Calu3 (cell line): ENCODE measurements around the gene SLC6A17. TPM values are rescaled to one million over a fixed set of nuclear protein-coding genes. Genes with fewer than 3 reads are reported as not detected.

Source experiments
- BruUV-seq: library from RNA; stranded (reverse); fragments of 400-500 nt; replicated peaks from 2 replicates; lab custom pipeline; 2021; lab: Mats Ljungman, UMichigan
- CTCF ChIA-PET: fragments of 300-600 bp; sonication (Branson Sonifier 250); formaldehyde crosslinking; loops from one replicate; lab custom pipeline; 2022; ENCODE audit warnings: antibody characterized with exemption; lab: Charles Lee
- DNase-seq: peaks from one replicate; pipeline ENCODE4 v3.0.0; 2022
- H3K27ac Mint-ChIP-seq: one replicate; pipeline ENCODE4 v1.8.0; 2022; ENCODE audit warnings: mixed read lengths; ENCODE audit not compliant: unreplicated experiment
- H3K27me3 Mint-ChIP-seq: one replicate; pipeline ENCODE4 v1.8.0; 2022; ENCODE audit warnings: mixed read lengths; ENCODE audit not compliant: unreplicated experiment
- H3K36me3 Mint-ChIP-seq: one replicate; pipeline ENCODE4 v1.8.0; 2022; ENCODE audit warnings: mild to moderate bottlenecking, moderate library complexity, mixed read lengths; ENCODE audit not compliant: insufficient read depth, unreplicated experiment
- H3K4me1 Mint-ChIP-seq: one replicate; pipeline ENCODE4 v1.8.0; 2022; ENCODE audit warnings: mild to moderate bottlenecking, low read depth, mixed read lengths; ENCODE audit not compliant: unreplicated experiment
- H3K4me3 Mint-ChIP-seq: one replicate; pipeline ENCODE4 v1.8.0; 2022; ENCODE audit warnings: mild to moderate bottlenecking, low read depth, moderate library complexity, mixed read lengths; ENCODE audit not compliant: unreplicated experiment
- H3K9me3 Mint-ChIP-seq: one replicate; pipeline ENCODE4 v1.8.0; 2022; ENCODE audit warnings: low read depth, mixed read lengths; ENCODE audit not compliant: unreplicated experiment
- CTCF ChIP-seq: fragments of 200-600 bp; IDR thresholded peaks from one replicate; pipeline ENCODE4 v1.8.0; 2022; ENCODE audit warnings: antibody characterized with exemption; ENCODE audit not compliant: unreplicated experiment
- intact Hi-C: fragments of 100-400 bp; cut with micrococcal nuclease; formaldehyde crosslinking; loops from one replicate; pipeline ENCODE4 v1.10.0; 2022; ENCODE audit not compliant: unreplicated experiment
- total RNA-seq: library from RNA; stranded (reverse); gene quantifications from 2 replicates; pipeline ENCODE4 v1.2.3, GENCODE V29; 2022

The SLC6A17 gene
- total RNA-seq, 1 experiment from 2014 or later = 0.24 TPM

- no peak overlapping the region for H3K27ac Mint-ChIP-seq
- no peak for TF ChIP-seq CTCF
- H3K36me3 Mint-ChIP-seq = no peaks in the 10 kb centered on the region
- H3K4me1 Mint-ChIP-seq = peaks cover 20% of the 10 kb centered on the region
- no peak overlapping the region for H3K4me3 Mint-ChIP-seq
- no peaks in the 10 kb centered on the region for H3K9me3 Mint-ChIP-seq
- CTCF ChIA-PET = no interaction called here
- no TSS peak for BruUV-seq
- no peak for DNase-seq
- H3K27me3 Mint-ChIP-seq = no peaks in the 10 kb centered on the region
- intact Hi-C loops = no loop called here
Measured at GRCh38 chr1:110220324-110220723, 70.0 kb downstream of the SLC6A17 start.

- intact Hi-C loops = no loop called here
- CTCF ChIA-PET = no interaction called here
- Mint-ChIP-seq H3K36me3 (no peaks in the 10 kb centered on the region), H3K4me1 (peaks cover 20% of the 10 kb centered on the region), H3K9me3 (no peaks in the 10 kb centered on the region), H3K27ac (no peak overlapping the region), H3K27me3 (no peaks in the 10 kb centered on the region), H3K4me3 (no peak overlapping the region)
- TF ChIP-seq CTCF = no peak
- no peak for DNase-seq
- BruUV-seq = no TSS peak
Measured at GRCh38 chr1:110221119-110221518, 70.8 kb downstream of the SLC6A17 start.

GRCh38 chr1:110223127-110223526 is 72.8 kb downstream of the SLC6A17 start:
- intact Hi-C loops = no loop called here
- Mint-ChIP-seq H3K9me3 (no peaks in the 10 kb centered on the region), H3K27me3 (no peaks in the 10 kb centered on the region), H3K4me3 (no peak overlapping the region), H3K36me3 (no peaks in the 10 kb centered on the region), H3K27ac (no peak overlapping the region), H3K4me1 (peaks cover 15% of the 10 kb centered on the region)
- no peak for TF ChIP-seq CTCF
- BruUV-seq = no TSS peak
- CTCF ChIA-PET = no interaction called here
- DNase-seq = no peak

- H3K27ac Mint-ChIP-seq = no peak overlapping the region
Measured at GRCh38 chr1:110223581-110223980, 73.3 kb downstream of the SLC6A17 start.

More at GRCh38 chr1:110223581-110223980, 73.3 kb downstream of the SLC6A17 start:
- CTCF ChIA-PET = no interaction called here
- Mint-ChIP-seq H3K36me3 (no peaks in the 10 kb centered on the region), H3K27me3 (no peaks in the 10 kb centered on the region), H3K4me3 (no peak overlapping the region), H3K4me1 (peaks cover 15% of the 10 kb centered on the region), H3K9me3 (no peaks in the 10 kb centered on the region)
- TF ChIP-seq CTCF = no peak
- BruUV-seq = no TSS peak
- DNase-seq = no peak
- intact Hi-C loops = no loop called here
